Sciatic nerve (tissue), 2 donors: ENCODE measurements around the gene PIM3. TPM values are rescaled to one million over a fixed set of nuclear protein-coding genes. Genes with fewer than 3 reads are reported as not detected.
"Not testable (repeated sequence)": the region's sequence is repeated elsewhere in the genome, so short reads cannot be mapped to it uniquely, and the experiment has no call there.

ENCODE experiments used
- ATAC-seq: fragments of 200-7000 bp; cut with Tn5 transposase; one replicate; pipeline ENCODE4 v1.9.1; 2020; ENCODE audit warnings: mild to moderate bottlenecking, moderate library complexity
- DNase-seq: peaks from one replicate; pipeline ENCODE4 v3.0.0-alpha.2; 2020; ENCODE audit warnings: low spot score
- intact Hi-C: fragments of 100-400 bp; cut with DNase I; formaldehyde crosslinking; loops from one replicate; pipeline ENCODE4 v1.14.2; 2022
- total RNA-seq: library from RNA; stranded (reverse); fragmentation: NEBNext Ultra II Directional; extraction: Animal tissue kit (Norgen Biotek cat#: 25700); gene quantifications from one replicate; pipeline ENCODE4 v1.2.1, GENCODE V29; 2021
- donor health status: DM: no; HTN: no; CAD: no.
- donor health status: DM: no; HTN: no; CAD: no.

The PIM3 gene
- total RNA-seq, 1 donor from 2014 or later = 62.2 TPM

DNA sequence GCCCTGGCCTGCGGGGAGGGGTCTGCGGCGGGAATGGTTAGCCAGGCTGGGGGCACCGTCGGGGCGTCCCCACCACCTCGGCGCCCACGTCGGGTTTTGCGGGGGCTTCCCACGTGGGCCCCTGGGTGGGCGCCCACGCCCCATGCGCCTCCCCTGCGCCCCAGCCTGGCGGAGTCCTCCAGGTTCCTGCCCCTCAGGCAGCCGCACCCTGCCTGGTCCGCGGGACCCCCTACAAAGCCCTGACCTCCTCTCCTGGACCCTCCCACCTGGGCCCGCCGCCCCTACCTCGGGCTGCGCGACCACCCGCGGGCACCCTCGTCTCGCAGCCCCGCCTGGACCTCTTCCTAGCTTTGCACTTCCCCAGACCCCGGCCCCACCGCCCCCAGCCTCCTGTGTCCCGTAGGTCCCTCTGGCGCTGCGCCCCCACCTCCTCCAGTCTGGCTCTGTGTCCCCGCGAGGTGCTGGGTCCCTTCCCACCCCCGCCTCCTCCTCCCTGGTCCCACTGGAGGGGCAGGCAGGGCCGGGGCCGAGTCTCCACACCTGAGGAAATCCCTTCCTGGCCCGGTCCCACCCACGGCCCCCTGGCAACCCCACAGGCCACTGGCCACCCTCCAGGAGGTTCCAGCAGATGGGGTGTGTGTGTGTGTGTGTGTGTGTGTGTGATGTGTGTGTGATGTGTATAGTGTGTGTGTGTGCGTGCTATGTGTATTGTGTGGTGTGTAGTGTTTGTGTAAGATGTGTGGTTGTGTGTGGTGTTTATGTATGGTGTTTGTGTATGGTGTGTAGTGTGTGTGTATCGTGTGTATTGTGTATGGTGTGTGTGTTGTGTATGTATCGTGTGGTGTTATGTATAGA is 11.8 kb downstream of the PIM3 start:
- ATAC-seq = no peak
- DNase-seq = peak; percentile 67
- intact Hi-C loops = loop anchor here (10.0 kb wide), 1 partner anchor 48 kb away; no protein-coding TSS in a partner anchor

DNA sequence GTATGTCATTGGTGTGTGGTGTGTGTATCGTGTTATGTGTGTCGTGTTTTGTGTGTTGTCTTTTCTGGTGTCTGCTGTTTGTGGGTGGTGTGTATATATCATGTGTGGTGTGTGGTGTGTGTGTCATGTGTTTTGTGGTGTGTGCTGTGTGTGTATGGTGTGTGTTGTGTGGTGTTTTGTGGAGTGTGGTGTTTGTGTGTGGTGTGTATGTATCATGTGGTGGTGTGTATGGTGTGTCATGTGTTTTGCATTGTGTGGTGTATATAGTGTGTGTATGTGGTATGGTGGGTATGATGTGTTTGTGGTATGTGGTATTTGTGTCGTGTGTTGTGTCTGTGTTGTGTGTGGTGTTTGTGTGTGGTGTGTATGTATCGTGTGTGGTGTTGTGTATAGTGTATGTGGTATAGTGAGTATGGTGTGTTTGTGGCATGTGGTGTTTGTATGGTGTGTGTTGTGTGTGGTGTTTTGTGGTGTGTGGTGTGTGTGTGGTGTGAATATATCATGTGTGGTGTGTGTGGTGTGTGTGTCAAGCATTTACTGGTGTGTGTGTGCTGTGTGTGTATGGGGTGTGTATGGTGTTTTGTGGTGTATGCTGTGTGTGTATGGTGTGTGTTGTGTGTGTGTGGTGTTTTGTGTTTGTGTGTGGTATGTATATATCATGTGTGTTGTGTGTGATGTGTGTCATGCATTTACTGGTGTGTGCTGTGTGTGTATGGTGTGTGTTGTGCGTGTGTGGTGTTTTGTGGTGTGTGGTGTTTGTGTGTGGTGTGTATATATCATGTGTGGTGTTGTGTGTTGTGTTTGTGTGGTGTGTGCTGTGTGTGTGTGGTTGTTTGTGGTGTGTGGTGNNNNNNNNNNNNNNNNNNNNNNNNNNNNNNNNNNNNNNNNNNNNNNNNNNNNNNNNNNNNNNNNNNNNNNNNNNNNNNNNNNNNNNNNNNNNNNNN is 12.7 kb downstream of the PIM3 start:
- intact Hi-C loops = loop anchor here (10.0 kb wide), 1 partner anchor 48 kb away; no protein-coding TSS in a partner anchor
- no peak for ATAC-seq
- no peak for DNase-seq

GRCh38 chr22:49975543-49976389 is 15.2 kb downstream of the PIM3 start:
- DNase-seq (peak; percentile 54), ATAC-seq (no peak)
- intact Hi-C loops = loop anchor here (10.0 kb wide), 1 partner anchor 51 kb away; no protein-coding TSS in a partner anchor

DNA sequence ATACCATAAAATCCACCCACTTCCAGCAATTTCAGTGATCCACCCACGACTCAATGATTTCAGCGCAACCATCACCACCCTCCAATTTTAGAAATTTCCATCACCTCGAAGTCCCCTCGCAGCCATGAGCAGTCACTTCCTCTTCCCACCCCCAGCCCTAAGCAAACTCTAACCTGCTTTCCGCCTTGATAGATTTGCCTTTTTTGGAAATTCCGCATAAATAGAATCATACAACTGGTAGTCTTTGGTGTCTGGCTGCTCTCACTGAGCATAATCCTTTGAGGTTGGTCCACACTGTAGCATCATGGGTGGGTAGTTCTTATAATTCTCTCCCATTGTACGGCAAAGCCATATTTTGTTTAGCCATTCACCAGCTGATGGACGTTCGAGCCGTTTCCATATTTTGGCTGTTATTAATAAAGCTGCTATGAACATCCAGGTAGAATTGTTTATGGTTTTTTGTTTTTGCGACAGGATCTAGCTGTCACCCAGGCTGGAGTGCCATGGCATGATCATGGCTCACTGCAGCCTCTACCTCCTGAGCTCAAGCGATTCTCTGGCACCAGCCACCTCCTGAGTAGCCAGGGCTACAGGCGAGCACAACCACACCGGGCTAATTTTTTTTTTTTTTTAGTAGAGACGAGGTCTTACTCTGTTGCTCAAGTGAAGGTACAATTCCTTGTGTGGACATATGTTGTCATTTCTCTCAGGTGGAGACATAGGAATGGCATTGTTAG is 16.0 kb downstream of the PIM3 start:
- DNase-seq (peak; percentile 35), ATAC-seq (no peak)
- intact Hi-C loops = loop anchor here (10.0 kb wide), 1 partner anchor 52 kb away; no protein-coding TSS in a partner anchor

GRCh38 chr22:49977578-49977977 is 17.0 kb downstream of the PIM3 start:
- DNase-seq (peak; percentile 49), ATAC-seq (no peak)
- intact Hi-C loops = loop anchor here (10.0 kb wide), 1 partner anchor 53 kb away; no protein-coding TSS in a partner anchor

GRCh38 chr22:49979587-49980264 is 19.2 kb downstream of the PIM3 start:
- peak; percentile 51 for DNase-seq
- no peak for ATAC-seq
- intact Hi-C loops = loop anchor here (10.0 kb wide), 1 partner anchor 55 kb away; no protein-coding TSS in a partner anchor

- DNase-seq, ATAC-seq, intact Hi-C loops: not testable (repeated sequence)
Observed at GRCh38 chr22:49981799-49982198, 21.2 kb downstream of the PIM3 start.

DNA sequence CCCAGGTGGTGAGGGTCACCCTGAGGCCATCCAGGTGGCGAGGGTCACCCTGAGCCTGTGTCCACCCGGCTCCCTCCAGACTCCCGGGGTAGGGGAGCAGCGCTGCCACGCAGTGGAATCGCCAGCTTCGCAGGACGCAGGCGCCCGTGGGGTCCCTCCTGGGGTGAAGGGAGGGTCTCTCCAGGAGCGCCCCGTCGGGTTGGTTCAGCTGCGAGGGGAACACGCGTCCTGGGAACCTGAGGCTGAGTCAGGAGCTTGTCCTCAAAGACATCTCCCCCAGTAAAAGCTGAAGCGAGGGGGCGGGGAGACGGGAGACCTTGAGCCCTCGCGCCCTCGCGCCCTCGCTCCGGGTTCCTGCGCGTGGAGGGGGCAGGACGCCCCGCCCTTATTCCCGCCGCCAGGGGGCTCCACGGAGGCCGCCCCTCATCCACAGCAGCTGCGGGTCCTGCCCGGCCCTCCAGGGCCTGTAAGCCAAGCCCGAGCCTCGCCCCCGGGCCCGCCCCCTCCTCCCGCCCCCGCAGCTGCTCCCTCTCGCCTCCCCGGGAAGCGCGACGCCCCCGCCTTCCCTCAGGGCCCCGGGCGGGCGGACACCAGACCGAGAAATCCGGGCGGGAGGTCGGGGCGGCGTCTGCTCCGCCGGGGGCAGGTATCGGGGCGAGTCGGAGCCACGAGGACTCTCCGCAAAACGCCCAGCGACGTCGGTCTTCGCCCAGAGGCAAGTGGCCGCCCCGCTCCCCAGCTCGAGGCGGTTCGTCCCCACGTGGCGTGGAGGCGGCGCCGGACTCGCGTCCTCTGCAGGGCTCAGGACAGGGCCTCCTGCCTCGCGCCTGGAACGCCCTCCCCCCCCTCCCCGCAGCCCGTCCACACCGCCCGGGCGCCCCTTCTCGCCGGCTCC is 22.8 kb downstream of the PIM3 start:
- ATAC-seq (no peak), DNase-seq (peak; percentile 56)
- intact Hi-C loops = no loop called here

DNA sequence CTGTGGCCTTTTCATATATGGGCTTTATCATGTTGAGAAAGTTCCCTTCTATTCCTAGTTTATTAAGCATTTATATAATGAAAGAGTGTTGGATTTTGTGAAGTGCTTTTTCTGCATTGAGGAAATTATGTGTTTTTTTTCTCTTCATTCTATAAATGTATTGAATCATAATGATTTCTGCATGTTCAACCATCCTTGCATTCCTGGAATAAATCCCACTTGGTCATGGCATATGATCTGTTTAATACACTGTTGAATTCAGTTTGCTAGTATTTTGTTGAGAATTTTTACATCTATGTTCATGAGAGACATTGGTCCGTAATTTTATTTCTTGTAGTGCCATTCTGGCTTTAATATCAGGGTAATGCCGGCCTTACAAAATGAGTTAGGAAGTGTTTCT is 25.8 kb downstream of the PIM3 start:
- ATAC-seq (no peak), DNase-seq (no peak)
- intact Hi-C loops = no loop called here

DNA sequence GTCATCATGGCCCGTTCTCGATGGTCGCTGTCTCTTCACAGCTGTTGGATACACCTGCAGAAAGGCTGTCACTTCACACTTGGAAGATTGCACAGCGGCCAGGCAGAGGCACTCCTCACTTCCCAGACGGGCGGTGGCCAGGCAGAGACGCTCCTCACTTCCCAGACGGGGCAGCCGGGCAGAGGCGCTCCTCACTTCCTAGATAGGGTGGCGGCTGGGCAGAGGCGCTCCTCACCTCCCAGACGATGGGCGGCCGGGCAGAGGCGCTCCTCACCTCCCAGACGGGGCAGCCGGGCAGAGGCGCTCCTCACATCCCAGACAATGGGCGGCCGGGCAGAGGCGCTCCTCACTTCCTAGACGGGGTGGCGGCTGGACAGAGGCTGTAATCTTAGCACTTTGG is 29.3 kb downstream of the PIM3 start:
- intact Hi-C loops, ATAC-seq: not testable (repeated sequence)
- DNase-seq = peak; percentile 41

GRCh38 chr22:49991167-49991566 is 30.6 kb downstream of the PIM3 start:
- DNase-seq (no peak), ATAC-seq (no peak)
- intact Hi-C loops = no loop called here

GRCh38 chr22:49991907-49992533 is 31.4 kb downstream of the PIM3 start:
- no peak for ATAC-seq
- intact Hi-C loops = no loop called here
- DNase-seq = peak; percentile 39

- intact Hi-C loops = no loop called here
- peak; percentile 54 for ATAC-seq
- DNase-seq = peak; percentile 74
Observed at GRCh38 chr22:49992921-49993648, 32.5 kb downstream of the PIM3 start.

DNA sequence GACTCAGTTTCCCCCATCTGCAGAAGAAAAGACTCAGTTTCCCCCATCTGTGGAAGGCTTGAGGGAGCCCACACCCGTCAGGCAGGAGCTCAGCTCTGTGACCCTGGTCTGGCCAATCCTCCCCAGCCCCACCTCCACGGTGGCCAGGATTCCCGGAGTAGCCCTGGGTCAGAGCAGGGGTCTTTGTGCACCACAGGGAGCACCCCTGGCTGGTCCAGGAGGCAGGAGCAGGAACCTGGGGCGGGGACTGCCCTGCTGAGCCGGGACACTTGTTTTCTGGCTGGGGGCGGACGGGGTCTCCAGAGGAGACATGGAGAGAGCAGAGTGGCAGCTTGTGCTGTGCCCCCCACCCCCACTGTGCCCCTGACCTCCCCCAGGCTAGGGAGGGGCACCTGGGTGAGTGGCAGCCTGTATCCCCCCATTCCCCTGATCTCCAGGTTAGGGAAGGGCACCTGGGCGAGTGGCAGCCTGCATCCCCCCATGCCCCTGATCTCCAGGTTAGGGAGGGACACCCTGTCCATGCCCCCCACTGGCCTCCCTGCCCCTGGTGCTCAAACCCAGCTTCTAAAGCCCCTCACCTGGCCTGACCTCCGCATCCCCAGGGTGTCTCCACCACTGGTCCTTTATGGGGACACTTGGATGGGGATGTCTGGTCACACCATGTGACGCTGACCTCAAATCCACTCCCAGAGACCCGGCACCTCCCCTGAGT is 33.2 kb downstream of the PIM3 start:
- DNase-seq = peak; percentile 47
- intact Hi-C loops = no loop called here
- ATAC-seq = peak; percentile 12
